NCI-H2227 treated with DMSO at 0.1 percent for 48 hours (cell line): ENCODE data around the gene MUS81.
A peak's percentile ranks its signal among the peaks of the same experiment; 100 is the strongest.
"Not testable (repeated sequence)": the region's sequence is repeated elsewhere in the genome, so short reads cannot be mapped to it uniquely, and the experiment has no call there.

Experiments
- DNase-seq: peaks from one replicate; lab custom pipeline; 2025; lab: John Stamatoyannopoulos, UW

Gene MUS81

GRCh38 chr11:65847746-65848145 is 12.5 kb upstream of the MUS81 start:
- DNase-seq, result no peak

DNA sequence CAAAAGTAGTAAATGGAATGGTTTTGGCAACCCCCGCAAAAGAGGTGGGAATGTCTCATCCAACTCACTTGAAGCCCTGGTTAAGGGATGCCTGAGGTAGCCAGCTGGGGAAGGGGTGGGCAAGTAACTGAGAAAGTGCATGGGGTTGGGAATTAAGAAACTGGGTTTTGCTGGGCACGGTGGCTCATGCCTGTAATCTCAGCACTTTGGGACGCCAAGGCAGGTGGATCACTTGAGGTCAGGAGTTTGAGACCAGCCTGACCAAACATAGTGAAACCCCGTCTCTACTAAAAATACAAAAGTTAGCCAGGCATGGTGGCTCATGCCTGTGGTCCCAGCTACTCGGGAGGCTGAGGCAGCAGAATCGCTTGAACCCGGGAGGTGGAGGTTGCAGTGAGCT is 11.5 kb upstream of the MUS81 start:
- DNase-seq, result not testable (repeated sequence)

DNA sequence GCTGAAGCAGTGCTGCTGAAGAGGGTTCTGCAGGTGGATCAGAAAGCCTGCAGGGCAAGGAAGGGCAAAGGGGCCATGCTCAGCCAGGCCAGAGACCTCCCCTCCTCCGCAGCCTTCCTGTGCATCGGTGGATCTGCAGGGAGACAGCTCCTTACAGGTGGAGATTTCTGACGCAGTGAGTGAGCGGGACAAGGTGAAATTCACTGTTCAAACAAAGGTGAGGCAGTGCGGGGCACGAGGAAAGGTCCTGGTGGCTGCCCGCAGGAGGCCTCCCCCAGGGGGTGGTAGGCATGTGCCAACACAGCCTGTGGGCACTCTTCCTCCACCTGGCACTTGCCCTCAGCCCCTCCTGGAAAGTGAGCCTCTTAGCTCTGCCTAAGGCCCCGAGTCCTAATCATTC is 10.9 kb upstream of the MUS81 start:
- DNase-seq, result no peak

DNA sequence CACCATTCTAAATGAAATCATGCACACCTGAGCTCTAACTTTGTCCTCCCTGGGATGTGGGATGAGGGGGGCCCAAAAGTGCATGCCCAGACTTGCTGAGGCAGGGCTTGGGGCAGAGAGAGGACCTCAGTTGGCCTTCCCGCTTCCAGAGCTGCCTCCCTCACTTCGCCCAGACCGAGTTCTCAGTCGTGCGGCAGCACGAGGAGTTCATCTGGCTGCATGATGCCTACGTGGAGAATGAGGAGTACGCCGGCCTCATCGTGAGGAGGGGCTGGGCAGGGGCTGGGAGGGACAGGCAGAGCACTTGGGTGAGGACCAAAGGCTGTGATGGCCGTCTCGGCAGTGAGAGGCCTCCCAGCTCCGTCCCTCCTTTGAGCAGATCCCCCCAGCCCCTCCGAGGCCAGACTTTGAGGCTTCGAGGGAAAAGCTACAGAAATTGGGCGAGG is 10.4 kb upstream of the MUS81 start:
- DNase-seq, result no peak

- DNase-seq, result no peak
Observed at GRCh38 chr11:65850217-65851082, 9.8 kb upstream of the MUS81 start.

- no peak for DNase-seq
Observed at GRCh38 chr11:65851083-65851579, 9.1 kb upstream of the MUS81 start.

DNA sequence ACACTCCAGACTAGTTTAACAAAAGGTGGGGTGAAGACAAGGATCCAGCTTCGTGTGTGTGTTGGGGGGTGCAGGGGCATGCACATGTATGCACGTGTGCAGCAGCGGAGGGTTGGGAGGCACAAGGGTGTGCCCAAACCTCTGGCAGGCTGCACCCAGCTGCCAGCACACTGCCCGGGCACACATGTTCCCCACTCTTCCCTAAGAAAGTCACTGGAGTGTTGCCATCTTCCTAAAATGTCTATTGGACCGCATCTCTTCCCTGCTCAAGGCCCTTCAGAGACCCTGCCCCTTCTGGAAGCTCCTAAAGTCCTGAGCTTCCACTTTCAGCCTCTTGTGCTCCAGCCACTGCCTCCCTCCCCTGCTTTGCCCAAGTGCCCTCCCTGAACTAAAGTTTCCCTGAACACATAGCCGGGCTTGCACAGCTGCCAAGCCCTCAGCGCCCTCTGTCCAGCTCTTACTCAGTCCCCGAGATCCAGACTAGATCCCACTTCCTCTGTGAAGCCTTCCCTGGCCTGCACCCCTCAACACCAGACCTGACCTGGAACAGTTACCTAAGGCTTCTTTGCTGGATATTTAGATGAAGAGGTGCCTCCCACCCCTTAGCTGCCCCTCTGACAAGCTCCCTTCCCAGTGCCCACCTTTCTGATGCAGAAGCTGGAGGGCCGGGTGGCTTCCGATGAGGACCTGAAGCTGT is 8.3 kb upstream of the MUS81 start:
- DNase-seq, result no peak

DNA sequence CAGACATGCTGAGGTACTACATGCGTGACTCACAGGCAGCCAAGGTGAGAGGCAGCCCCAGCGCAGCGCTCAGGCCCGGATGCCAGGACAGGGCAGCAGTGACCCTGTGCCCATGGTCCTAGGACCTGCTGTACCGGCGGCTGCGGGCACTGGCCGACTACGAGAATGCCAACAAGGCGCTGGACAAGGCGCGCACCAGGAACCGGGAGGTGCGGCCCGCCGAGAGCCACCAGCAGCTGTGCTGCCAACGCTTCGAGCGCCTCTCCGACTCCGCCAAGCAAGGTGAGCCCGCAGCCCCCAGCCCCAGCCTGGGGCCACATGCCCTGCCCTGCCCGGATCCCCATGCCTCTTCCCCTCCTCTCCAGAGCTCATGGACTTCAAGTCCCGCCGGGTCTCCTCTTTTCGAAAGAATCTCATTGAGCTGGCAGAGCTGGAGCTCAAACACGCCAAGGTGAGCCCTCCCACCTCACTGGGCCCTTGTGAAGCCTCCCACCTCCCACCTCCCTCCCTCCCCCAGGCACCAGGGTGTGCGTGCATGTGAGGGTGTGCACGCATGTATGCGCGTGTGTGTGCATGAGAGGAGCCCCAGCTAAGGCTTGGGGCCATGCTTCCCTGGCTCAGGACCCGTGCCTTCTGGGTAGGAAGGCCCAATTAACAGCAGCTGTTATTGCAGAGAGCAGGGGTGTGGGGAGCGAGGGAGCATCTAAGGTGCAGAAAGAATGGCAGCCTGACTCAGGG is 7.6 kb upstream of the MUS81 start:
- DNase-seq, result no peak

- no peak for DNase-seq
Observed at GRCh38 chr11:65853246-65853979, 6.8 kb upstream of the MUS81 start.

DNA sequence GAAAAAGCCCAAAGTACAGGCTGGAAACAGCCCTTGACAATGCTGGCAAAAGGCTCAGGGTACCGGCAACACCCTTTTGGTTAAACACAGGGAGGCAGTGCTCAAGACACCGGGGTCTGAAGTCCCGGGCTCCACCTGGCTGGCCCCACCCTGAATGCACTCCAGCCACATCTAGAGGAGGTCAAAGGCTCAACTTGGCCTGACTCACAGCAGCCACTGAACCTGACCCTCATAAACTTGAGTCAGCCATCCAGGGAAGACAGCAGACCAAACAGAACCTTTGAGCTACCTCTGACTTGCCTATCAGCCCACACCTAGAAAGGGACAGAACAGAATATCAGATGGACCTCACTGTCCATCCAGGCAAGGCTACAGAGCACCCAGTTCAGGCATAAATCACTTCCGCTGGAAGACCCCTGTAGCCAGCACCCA is 6.1 kb upstream of the MUS81 start:
- no peak for DNase-seq

DNA sequence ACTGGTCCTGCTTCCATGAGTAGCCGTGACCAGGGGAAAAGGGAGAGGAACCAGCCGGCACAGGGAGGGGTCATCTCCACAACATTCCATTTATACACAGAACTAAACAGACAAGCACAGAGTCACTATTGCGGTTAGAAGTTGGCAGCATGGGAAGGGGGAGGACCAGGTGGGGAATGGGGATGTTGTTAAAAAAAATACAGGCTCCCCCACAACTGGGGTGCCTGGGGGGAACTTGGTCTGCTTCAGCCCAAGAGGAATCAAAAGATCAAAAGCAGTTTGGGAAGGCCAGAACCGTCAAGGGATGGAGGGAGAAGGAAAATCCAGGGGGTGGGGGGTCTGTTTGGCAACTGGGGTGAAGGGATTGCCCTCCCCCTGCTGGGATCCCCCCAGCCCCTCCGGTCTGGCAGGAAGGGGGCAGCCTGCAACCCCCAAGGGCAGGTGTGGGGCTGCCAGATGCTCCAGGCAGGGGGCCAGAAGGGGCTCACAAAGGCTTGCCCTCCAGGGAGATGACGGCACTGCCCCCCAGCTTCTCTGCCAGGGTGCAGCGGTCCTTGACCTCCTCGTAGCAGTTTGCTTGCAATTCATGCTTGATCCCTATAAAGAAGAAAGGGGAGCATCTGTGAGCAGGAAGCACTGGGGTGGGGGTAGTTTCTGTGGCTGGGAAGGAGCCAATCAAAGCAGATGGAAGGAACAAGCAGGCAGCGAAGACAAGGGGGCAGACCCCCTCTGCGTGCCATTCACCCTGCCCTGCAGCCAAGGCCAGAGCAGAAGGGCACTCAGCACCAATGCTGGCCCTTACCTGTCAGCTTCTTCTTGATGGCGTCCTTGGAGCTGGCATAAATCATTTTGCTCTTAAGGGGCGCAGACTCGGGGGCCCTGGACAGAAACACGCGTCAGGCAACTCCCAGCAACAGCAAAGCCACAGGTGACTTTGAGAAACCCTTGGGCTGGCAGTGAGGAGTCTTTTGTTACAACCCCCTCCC is 5.1 kb upstream of the MUS81 start:
- no peak for DNase-seq

DNA sequence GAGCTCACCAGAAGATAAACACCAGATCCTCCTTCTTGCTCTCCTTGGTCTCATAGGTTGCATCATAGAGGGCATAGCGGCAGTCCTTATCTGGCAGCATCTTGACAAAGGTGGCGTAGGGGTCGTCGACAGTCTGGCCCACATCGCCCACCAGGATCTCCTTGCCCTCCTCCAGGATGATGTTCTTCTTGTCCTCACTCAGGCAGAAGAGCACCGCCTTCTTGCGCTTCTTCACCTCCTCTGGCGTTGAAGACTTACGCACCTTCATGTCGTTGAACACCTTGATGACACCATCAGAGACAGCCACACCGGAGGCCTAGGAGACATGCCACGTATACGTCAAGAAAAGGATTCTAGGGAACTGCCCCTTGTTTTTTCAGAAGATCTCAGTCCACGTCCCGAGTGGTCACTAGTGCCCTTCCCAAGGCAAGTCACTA is 4.3 kb upstream of the MUS81 start:
- DNase-seq, result no peak

DNA sequence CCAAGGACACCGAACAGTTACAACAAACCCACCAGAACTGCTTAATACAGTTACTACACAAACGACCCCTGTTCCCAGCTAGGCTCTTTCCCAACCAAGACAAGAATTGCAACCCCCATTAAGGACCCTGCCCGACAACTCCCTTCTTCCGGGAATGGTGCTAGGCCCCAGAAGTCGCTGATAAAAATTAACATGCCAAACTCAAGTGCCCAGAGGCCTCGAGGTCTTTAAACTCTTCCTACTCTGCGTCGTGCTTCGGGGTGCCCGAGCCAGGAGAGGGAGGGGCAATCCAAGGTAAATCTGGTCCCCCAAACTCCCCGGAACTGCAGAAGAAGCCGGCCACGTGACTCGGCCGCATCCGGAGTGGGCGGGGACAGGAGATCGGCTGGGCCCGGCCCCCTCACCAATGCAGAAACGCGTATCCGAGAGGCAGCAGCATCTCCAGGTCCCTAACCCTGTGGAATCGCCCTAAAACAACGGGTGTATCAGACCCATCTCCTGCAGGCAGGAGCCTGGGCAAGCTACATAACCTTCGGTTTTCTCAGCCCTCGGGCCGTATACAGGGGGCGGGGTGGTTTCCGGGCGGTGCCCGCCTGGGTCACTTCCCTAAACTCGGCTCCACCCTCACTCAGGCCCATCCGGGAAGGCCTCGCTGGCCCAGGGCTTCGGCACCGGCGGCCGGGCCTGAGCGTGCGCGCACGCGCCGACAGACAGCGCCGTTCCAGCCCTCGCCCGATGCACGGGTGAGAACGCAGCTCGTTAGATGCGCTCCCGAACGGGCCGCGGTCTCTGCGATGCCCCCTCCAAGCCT is 3.3 kb upstream of the MUS81 start:
- DNase-seq, result peak; percentile 67

- no peak for DNase-seq
Observed at GRCh38 chr11:65857500-65857852, 2.8 kb upstream of the MUS81 start.

DNA sequence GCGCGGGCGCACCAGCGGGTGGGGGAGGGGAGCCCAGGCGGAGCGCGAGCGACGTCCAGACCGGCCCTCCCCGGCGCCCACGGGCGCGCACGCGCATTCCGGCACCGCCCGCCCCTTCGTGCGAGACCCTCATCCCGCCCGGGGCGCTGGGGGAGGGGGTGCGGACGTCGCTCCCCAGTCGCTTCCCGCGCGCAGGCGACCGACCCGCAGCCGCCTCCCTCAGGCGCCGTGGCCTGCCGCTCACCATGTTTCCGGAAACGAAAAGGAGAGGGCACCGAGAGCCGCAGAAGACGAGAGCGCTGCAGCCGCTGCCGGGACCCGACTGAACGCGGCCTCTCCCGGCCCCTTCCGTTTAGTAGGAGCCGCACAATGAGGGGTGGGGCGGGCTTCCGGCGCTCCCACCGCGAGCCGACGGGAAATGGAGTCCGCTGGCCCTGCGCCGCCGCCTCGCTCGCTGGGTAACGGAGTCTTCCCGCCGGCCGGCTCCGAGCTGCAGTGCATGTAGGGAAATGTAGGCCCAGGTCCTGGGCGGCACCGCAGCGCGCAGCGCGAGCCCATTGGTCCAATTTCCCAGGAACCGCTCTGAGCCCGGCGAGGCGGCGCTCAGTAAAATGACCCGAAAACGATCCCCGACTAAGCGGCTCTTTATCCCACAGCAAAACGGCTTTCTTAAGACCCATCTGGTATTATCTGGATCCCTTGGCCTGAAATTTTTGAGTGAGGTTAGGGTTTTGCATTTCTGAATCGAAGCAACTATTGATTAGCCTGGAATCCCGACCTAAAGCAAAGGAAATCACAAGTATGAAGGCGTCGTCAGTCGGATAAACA is 2.2 kb upstream of the MUS81 start, which contains the start of gene CFL1:
Gene CFL1, minus strand, starts transcription at position 328 of the 828 bp plus-strand sequence. Its CDS starts 81 bp downstream, at position 247.
- peak; percentile 97 for DNase-seq

DNA sequence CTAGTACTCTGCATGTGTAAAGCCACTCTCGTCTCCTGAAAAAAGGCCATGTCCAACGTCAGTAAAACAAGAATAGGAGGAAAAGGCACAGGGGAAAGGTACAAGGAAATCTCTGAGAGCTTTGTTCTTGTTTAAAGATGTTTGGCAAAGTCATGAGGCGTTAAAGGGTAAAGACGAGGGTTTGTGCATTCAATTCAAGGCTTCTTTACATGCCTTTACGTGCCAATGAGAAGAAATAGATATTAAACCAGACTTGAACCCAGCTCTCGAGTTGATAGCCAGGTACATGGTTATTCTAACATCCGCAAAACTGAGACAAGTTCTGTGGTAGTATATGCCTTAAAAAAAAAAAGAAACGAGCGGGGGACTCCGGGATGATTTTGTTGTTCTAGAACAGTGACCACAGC is 1.5 kb upstream of the MUS81 start:
- no peak for DNase-seq

- DNase-seq, result peak; percentile 99
Observed at GRCh38 chr11:65859095-65859811, 980 bp upstream of the MUS81 start.

DNA sequence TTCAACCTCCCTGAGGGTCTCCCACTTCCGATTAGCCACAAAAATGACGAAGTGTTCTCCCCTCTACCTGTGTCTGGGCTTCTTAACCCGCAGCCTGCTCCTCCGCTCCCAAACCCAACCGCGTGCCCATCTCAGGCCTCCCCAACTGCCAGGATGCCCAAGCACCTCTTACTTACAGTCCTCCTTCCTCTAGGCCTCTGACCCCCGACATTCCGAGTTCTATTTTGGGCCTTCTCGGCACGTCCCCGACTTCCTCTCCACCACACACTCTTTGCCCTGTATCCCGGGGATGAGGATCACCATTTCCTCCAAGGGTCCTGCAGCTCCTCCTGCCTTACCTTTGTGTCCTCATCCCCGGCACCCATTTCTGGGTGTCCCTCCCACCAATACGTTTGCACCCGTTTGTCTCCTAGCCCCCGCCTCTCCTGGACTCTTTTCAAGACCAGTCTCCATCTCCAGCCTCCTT is 388 bp upstream of the MUS81 start:
- no peak for DNase-seq
